NCI-H82 treated with DMSO at 0.1 percent for 48 hours (cell line): ENCODE results near the gene EDEM3.
"Not testable (repeated sequence)": the region's sequence is repeated elsewhere in the genome, so short reads cannot be mapped to it uniquely, and the experiment has no call there.

ENCODE experiments used
- DNase-seq: peaks from one replicate; lab custom pipeline; 2025; ENCODE audit not compliant: unreplicated experiment; lab: John Stamatoyannopoulos, UW

The EDEM3 gene

GRCh38 chr1:184769241-184769640, 14.6 kb upstream of the EDEM3 start:
- no peak for DNase-seq

- no peak for DNase-seq
Measured at GRCh38 chr1:184768467-184768866, 13.8 kb upstream of the EDEM3 start.

GRCh38 chr1:184767591-184767990, 12.9 kb upstream of the EDEM3 start:
- DNase-seq, result no peak

- DNase-seq, result no peak
Measured at GRCh38 chr1:184764483-184764882, 9.8 kb upstream of the EDEM3 start.

GRCh38 chr1:184763520-184763919, 8.9 kb upstream of the EDEM3 start:
- DNase-seq, result not testable (repeated sequence)

GRCh38 chr1:184761969-184762485, 7.4 kb upstream of the EDEM3 start:
- DNase-seq, result no peak

- no peak for DNase-seq
Measured at GRCh38 chr1:184759651-184760050, 5.0 kb upstream of the EDEM3 start.

- DNase-seq, result no peak
Measured at GRCh38 chr1:184759112-184759511, 4.5 kb upstream of the EDEM3 start.

- DNase-seq, result no peak
Measured at GRCh38 chr1:184757891-184758290, 3.2 kb upstream of the EDEM3 start.

GRCh38 chr1:184757406-184757805, 2.7 kb upstream of the EDEM3 start:
- DNase-seq, result peak; percentile 91

GRCh38 chr1:184755226-184756065, 788 bp upstream of the EDEM3 start:
- DNase-seq, result no peak

- no peak for DNase-seq
Measured at GRCh38 chr1:184753608-184754475, 816 bp downstream of the EDEM3 start.

- DNase-seq, result no peak
Measured at GRCh38 chr1:184753117-184753516, 1.5 kb downstream of the EDEM3 start.

GRCh38 chr1:184752656-184753055, 2.0 kb downstream of the EDEM3 start:
- DNase-seq, result no peak

- DNase-seq, result no peak
Measured at GRCh38 chr1:184748740-184749139, 5.9 kb downstream of the EDEM3 start.

GRCh38 chr1:184747089-184747955, 7.3 kb downstream of the EDEM3 start:
- DNase-seq, result no peak

GRCh38 chr1:184745929-184746638, 8.6 kb downstream of the EDEM3 start:
- no peak for DNase-seq

GRCh38 chr1:184745110-184745509, 9.5 kb downstream of the EDEM3 start:
- no peak for DNase-seq

- no peak for DNase-seq
Measured at GRCh38 chr1:184743062-184743756, 11.4 kb downstream of the EDEM3 start.

GRCh38 chr1:184740344-184740743, 14.3 kb downstream of the EDEM3 start:
- DNase-seq, result no peak
